Subcutaneous adipose tissue (tissue), 4 donors: ENCODE data around the gene ERO1A. TPM values are rescaled to one million over a fixed set of nuclear protein-coding genes. Genes with fewer than 3 reads are reported as not detected.

Experiments used
- CTCF ChIP-seq: fragments of 450-650 bp; IDR thresholded peaks from one replicate; pipeline ENCODE4 v1.5.1; 2016; ENCODE audit warnings: low read depth, mild to moderate bottlenecking, control low read depth, antibody characterized with exemption, moderate library complexity
- total RNA-seq, 4 donors: library from RNA; depleted of rRNA; stranded (reverse); fragments of >200 nt; gene quantifications; one replicate each; pipeline ENCODE4 v1.1.0, GENCODE V29; 2016

The ERO1A gene
- total RNA-seq, 4 donors from 2014 or later: 28.6 to 52.9 (median 40.8) TPM

- no peak for TF ChIP-seq CTCF
These were observed 34.8 kb upstream of the ERO1A start, which contains the start of gene STYX for GRCh38 chr14:52729925-52730708. STYX (plus strand) TSS chr14:52730166; CDS start chr14:52730475, 309 bp downstream.

GRCh38 chr14:52729585-52729924 lies 34.2 kb upstream of the ERO1A start:
- TF ChIP-seq CTCF: no peak

- TF ChIP-seq CTCF: no peak
These were observed 28.9 kb upstream of the ERO1A start for GRCh38 chr14:52724360-52724644.

GRCh38 chr14:52723514-52724359 lies 28.4 kb upstream of the ERO1A start:
- TF ChIP-seq CTCF: no peak

- TF ChIP-seq CTCF: no peak
These were observed 20.8 kb upstream of the ERO1A start for GRCh38 chr14:52716155-52716554.

GRCh38 chr14:52711666-52712065 lies 16.3 kb upstream of the ERO1A start:
- TF ChIP-seq CTCF: no peak
